HG03354 (cell line): Measurements from ENCODE around the gene MSL1.

Source experiments
- ATAC-seq: cut with Tn5 transposase; IDR thresholded peaks from one replicate; pipeline ENCODE4 v1.9.1; 2021; ENCODE audit warnings: mild to moderate bottlenecking; ENCODE audit not compliant: unreplicated experiment, poor library complexity, severe bottlenecking

Gene MSL1

GRCh38 chr17:40090237-40091119, 31.3 kb upstream of the MSL1 start:
- ATAC-seq, result no peak

DNA sequence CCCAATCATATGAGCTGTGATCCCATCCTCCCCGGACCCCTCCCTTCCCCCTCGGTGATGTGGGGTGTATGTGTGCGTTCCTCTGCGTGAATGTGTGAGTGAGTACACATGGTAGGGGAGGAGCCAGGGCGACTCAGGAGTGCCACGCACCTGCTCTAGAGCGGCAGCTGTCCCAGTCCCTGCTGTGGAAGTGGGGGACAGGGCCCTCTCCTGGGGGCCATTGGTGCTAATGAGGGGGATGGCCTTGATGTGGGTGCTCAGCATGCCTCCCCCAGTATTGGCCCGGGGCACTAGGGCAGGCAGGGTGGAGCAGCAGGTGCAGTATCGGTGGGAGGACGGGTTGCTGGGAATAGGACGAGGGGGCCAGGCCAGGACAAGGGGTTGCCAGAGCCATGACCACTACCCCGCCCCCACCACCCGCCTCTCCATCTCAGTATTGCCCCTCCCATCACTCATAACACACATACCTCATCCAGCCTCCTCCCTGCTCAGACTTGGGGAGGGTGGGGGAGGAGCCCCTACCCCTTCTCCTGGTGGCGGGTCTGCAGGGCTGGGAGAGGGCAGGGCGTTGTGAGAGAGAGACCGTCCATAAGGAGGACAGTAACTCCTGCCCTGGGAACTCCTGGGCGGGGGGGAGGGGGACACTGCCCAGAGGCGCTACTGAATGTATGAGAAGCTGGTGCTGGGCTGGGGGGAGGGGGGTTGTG, 29.9 kb upstream of the MSL1 start:
- ATAC-seq, result no peak

DNA sequence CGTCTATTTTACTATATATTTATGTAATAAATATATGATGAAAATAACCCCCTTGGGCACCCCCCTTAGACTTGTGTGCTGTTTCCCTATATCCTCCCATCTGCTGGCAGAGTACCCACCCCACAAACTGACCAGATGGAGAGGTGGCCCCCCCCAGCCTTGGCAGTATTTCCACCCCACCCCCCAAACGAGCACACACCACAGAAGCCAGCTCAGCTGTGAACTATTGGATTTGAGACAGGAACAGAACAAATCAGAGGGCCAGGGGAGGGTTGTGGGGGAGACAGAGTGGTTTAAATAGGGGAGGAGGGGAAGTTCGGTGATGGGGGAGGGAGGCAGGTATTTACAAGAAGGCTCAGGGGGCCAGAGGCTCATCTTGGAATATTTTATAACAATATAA, 29.2 kb upstream of the MSL1 start:
- ATAC-seq, result no peak

DNA sequence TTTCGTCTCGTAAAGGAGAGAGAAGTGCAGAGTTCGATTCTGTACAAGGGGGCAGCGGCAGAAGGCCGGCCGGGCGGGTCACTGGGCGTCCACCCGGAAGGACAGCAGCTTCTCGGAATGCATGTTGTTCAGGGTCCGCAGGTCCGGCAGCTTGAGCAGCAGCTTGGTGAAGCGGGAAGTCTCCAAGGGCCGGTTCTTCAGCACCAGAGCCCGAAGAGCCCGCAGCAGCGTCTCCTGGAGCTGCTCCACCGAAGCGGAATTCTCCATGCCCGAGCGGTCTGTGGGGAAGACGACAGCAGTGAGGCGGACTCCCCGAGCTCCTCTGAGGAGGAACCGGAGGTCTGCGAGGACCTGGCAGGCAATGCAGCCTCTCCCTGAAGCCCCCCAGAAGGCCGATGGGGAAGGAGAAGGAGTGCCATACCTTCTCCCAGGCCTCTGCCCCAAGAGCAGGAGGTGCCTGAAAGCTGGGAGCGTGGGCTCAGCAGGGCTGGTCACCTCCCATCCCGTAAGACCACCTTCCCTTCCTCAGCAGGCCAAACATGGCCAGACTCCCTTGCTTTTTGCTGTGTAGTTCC, 28.7 kb upstream of the MSL1 start:
- ATAC-seq, result no peak

GRCh38 chr17:40093580-40094201, 28.1 kb upstream of the MSL1 start:
- no peak for ATAC-seq

DNA sequence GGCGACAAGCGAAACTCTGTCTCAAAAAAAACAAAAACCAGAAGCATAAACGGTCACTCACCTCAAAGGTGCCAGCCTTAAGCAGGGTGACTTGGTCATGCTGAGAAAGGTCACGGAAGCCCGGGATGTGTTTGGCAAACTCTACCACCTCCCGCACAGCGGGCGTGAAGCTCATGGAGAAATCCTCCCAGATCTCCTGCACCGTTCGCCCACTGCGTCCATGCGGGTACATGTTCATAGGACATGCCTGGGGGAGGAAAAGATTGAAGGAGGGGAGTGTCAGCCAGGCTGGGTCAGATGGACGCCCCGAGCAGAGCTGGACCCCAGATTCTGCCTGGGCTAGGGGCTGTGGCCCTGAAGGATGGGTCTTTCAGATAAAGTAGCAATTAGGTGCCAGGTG, 26.9 kb upstream of the MSL1 start:
- ATAC-seq, result no peak

- ATAC-seq, result no peak
Observed at GRCh38 chr17:40095351-40095943, 26.3 kb upstream of the MSL1 start.

GRCh38 chr17:40095944-40096791, 25.6 kb upstream of the MSL1 start:
- peak; percentile 57 for ATAC-seq

- no peak for ATAC-seq
Observed at GRCh38 chr17:40097087-40097486, 24.7 kb upstream of the MSL1 start.

DNA sequence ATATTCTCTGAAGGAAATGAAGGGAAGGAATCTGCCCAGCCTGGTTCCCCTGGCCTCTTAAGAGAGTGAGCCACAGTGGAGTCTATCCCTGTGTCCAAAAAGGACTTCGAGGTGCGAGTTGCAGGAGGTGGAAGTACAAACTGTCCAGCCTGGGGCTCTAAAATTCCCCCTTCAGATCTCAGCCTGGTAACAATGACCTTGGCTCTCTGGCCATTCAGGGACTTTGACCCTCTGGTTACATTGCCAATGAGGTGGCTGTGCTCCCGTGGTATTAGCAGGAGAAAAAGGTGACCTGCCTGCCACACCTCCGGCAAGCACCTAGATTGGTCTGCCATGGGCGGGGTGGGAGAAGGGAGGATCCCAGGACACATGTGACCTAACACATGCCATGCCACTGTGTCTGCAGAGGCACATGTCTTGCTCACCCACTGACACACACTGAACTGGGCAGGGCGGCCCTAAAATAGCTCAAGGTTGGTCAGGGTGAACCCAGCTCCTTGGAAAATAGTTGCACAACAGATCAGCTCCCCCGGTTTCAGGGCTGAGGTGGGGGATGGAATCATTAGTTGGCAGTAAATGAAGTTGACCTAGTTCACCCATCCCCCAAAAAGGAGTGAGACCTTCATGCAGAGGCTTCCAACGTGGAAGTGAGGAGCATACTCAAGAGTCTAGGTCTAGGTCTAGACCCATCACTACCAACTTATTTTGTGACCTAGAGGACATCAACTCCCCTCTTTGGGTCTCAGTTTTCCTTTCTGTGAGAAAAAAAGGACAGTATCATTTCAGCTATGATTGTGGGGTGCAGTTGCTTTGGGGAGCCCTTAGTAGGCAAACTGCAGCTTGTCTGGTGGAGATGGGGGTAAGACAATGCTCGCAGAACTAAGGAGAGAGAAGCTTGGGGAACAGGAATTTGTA, 23.6 kb upstream of the MSL1 start:
- ATAC-seq, result no peak

DNA sequence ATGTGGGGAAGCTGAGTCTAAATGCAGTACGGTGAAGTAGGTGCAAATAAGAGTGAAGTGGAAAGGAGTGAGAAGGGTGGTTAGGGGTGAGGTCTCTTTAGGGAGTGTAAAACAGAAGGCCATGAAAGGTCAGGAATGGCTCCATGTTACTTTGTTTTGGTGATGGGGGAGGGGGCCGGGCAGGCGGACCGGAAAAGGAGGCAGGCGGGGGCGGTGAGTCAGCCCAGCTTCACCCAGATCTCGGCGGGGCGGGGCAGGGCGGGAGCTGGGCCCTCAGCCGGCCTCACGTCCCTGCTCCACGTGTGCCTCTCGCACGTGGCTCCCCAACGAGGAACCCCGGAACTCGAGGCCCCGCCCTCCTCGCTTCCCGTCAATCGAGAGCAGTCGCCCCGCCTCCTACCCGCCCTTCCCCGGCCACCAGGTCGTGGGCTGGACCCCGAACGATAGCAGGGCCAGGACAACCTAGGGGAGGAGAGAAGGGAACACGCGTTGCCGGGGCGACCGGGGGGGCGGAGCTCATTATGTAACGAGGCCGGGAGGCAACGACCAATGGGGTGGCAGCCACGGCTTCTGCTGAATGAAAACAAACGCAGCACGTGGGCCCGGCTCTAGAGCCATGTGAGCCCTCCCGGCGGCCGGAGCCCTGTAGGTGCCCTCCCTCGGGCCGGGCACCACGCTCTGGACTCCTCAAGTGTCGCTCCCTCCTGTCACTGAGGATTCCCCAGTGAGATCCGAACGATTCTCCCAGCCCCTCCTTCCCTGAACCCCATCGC, 22.7 kb upstream of the MSL1 start:
- ATAC-seq, result peak; percentile 63

- ATAC-seq, result no peak
Observed at GRCh38 chr17:40099619-40100418, 22.0 kb upstream of the MSL1 start.

DNA sequence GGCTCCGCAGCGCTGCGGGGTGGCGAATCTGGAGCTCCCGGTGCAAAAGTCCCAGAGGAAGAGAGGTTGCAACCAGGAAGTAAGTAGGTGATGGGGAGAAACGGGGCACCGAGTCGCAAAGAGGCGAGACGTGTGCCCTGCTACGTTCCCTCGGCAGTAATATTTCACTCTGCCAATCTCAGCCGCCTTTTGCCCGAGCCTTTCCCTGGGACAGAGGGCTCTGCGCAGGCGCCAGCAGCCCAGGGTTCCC, 21.4 kb upstream of the MSL1 start, which contains the start of gene NR1D1:
Gene NR1D1, minus strand, starts transcription at position 171 of the 250 bp plus-strand sequence. CDS start 495 bp downstream, outside the sequence.
- no peak for ATAC-seq

- peak; percentile 25 for ATAC-seq
Observed at GRCh38 chr17:40100669-40101366, 21.0 kb upstream of the MSL1 start.

DNA sequence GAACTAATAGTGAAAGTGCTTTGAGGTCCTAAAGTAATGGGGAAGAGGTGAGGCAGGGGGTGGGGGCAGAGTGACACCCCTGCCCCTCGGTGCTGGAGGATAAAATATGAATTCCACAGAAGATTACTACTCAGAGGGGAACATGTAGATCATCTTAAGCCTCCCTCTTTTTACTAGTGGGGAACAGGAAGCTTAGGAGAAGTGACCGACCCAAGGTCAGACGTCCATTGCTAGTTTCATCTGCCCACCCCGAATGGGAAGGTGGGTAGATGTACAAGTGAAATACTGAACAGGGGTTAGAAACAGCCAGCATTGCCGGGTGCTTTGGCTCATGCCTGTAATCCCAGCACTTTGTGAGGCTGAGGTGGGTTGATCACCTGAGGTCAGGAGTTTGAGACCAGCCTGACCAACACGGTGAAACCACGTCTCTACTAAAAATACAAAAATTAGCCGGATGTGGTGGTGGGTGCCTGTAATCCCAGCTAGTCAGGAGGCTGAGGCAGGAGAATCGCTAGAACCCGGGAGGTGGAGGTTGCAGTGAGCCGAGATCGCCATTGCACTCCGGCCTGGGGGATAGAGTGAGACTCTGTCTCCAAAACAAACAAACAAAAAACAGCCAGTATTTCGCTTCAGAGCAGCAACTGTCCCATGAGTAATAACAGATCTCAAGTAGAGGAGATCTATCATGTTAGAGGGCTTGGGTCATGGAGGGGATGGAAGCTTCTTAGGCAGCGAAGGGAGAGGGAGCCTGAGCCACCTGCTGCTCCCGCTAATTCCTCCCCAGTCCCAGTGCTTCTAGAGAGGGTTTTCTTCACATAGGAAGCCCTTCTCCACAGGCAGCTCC, 20.2 kb upstream of the MSL1 start:
- ATAC-seq, result no peak
